ENCODE measurements around the gene CYP46A1.

The CYP46A1 gene

GRCh38 chr14:99673305-99674063 lies 10.6 kb upstream of the CYP46A1 start:
- Mint-ChIP-seq H3K9me3 (no peaks in the 10 kb centered on the region), H3K4me1 (peaks cover 16% of the 10 kb centered on the region)
- TF ChIP-seq CTCF (IDR thresholded peaks at IDR 0.05; ENCODE audit: unreplicated experiment in 3 of 3): no peak

GRCh38 chr14:99674064-99674650 lies 9.9 kb upstream of the CYP46A1 start:
- Mint-ChIP-seq H3K27me3 (ENCODE audit: low read depth) (no peaks in the 10 kb centered on the region), H3K36me3 (ENCODE audit: low read depth) (no peaks in the 10 kb centered on the region), H3K4me1 (peaks cover 16% of the 10 kb centered on the region), H3K4me3 (no peak overlapping the region), H3K9me3 (no peaks in the 10 kb centered on the region), H3K27ac (no peak overlapping the region)
- TF ChIP-seq CTCF (IDR thresholded peaks at IDR 0.05; ENCODE audit: unreplicated experiment in 3 of 3): no peak

More at GRCh38 chr14:99673305-99674063, 10.6 kb upstream of the CYP46A1 start:
- Mint-ChIP-seq H3K27me3 (ENCODE audit: low read depth) (no peaks in the 10 kb centered on the region), H3K27ac (peak overlapping the region; percentile 5 to 56 (median 52)), H3K36me3 (ENCODE audit: low read depth) (no peaks in the 10 kb centered on the region), H3K4me3 (no peak overlapping the region)

GRCh38 chr14:99674776-99675381 lies 9.2 kb upstream of the CYP46A1 start:
- H3K27ac Mint-ChIP-seq: no peak overlapping the region
- H3K27me3 Mint-ChIP-seq (ENCODE audit: low read depth): no peaks in the 10 kb centered on the region
- TF ChIP-seq CTCF (IDR thresholded peaks at IDR 0.05; ENCODE audit: unreplicated experiment in 3 of 3): no peak
- no peak overlapping the region for H3K4me3 Mint-ChIP-seq
- no peaks in the 10 kb centered on the region for H3K36me3 Mint-ChIP-seq (ENCODE audit: low read depth)
- no peaks in the 10 kb centered on the region for H3K9me3 Mint-ChIP-seq
- H3K4me1 Mint-ChIP-seq: peaks cover 16% of the 10 kb centered on the region

- peaks cover 14% of the 10 kb centered on the region for H3K4me1 Mint-ChIP-seq
- H3K9me3 Mint-ChIP-seq: no peaks in the 10 kb centered on the region
- no peak overlapping the region for H3K27ac Mint-ChIP-seq
- no peak for TF ChIP-seq CTCF (IDR thresholded peaks at IDR 0.05; ENCODE audit: unreplicated experiment in 3 of 3)
- no peaks in the 10 kb centered on the region for H3K36me3 Mint-ChIP-seq (ENCODE audit: low read depth)
- H3K27me3 Mint-ChIP-seq (ENCODE audit: low read depth): no peaks in the 10 kb centered on the region
- no peak overlapping the region for H3K4me3 Mint-ChIP-seq
Observed at GRCh38 chr14:99675382-99675835, 8.7 kb upstream of the CYP46A1 start.

- H3K27ac Mint-ChIP-seq: no peak overlapping the region
- H3K4me3 Mint-ChIP-seq: no peak overlapping the region
- no peaks in the 10 kb centered on the region for H3K9me3 Mint-ChIP-seq
- peaks cover 8% of the 10 kb centered on the region for H3K4me1 Mint-ChIP-seq
- TF ChIP-seq CTCF (IDR thresholded peaks at IDR 0.05; ENCODE audit: unreplicated experiment in 3 of 3): no peak
- H3K36me3 Mint-ChIP-seq (ENCODE audit: low read depth): no peaks in the 10 kb centered on the region
- no peaks in the 10 kb centered on the region for H3K27me3 Mint-ChIP-seq (ENCODE audit: low read depth)
Observed at GRCh38 chr14:99675951-99676350, 8.1 kb upstream of the CYP46A1 start.

Data from nephron (organoid).